GM23248 (cell line): Measurements from ENCODE around the gene HSPBAP1. TPM values are rescaled to one million over a fixed set of nuclear protein-coding genes. Genes with fewer than 3 reads are reported as not detected.
A peak's percentile ranks its signal among the peaks of the same experiment; 100 is the strongest.

Experiments
- DNase-seq: peaks from one replicate; pipeline ENCODE4 v3.0.0-alpha.2; 2015
- H2AFZ ChIP-seq: fragments of 200-600 bp; sonication (generic); 2 replicates; pipeline ENCODE4 v1.6.1; 2016; ENCODE audit warnings: antibody characterized with exemption
- H3F3A ChIP-seq: fragments of 200-600 bp; sonication (generic); 2 replicates; pipeline ENCODE4 v1.6.1; 2016; ENCODE audit warnings: mild to moderate bottlenecking, antibody characterized with exemption, mixed run types; ENCODE audit not compliant: insufficient read depth
- H3K27ac ChIP-seq: fragments of 200-600 bp; sonication (generic); 2 replicates; pipeline ENCODE4 v1.5.1; 2016; ENCODE audit warnings: mild to moderate bottlenecking
- H3K27me3 ChIP-seq: fragments of 200-600 bp; sonication (generic); replicated peaks from 2 replicates; pipeline ENCODE4 v1.6.1; 2016; ENCODE audit warnings: mild to moderate bottlenecking; ENCODE audit not compliant: insufficient read depth
- H3K36me3 ChIP-seq: fragments of 200-600 bp; sonication (generic); 2 replicates; pipeline ENCODE4 v1.6.1; 2016; ENCODE audit warnings: low read depth, mild to moderate bottlenecking
- H3K4me1 ChIP-seq: fragments of 200-600 bp; sonication (generic); 2 replicates; pipeline ENCODE4 v1.6.1; 2016; ENCODE audit warnings: mild to moderate bottlenecking; ENCODE audit not compliant: insufficient read depth
- H3K4me2 ChIP-seq: fragments of 200-600 bp; sonication (generic); one replicate; pipeline ENCODE4 v1.6.1; 2016; ENCODE audit warnings: mild to moderate bottlenecking; ENCODE audit not compliant: unreplicated experiment
- H3K4me3 ChIP-seq: fragments of 200-600 bp; sonication (generic); 2 replicates; pipeline ENCODE4 v1.5.1; 2016; ENCODE audit warnings: mild to moderate bottlenecking
- H3K79me2 ChIP-seq: fragments of 200-600 bp; sonication (generic); 2 replicates; pipeline ENCODE4 v1.6.1; 2016; ENCODE audit warnings: mild to moderate bottlenecking; ENCODE audit not compliant: insufficient read depth
- H3K9ac ChIP-seq: fragments of 200-600 bp; sonication (generic); 2 replicates; pipeline ENCODE4 v1.6.1; 2016; ENCODE audit warnings: mild to moderate bottlenecking
- H3K9me2 ChIP-seq: fragments of 200-600 bp; sonication (generic); 2 replicates; pipeline ENCODE4 v1.6.1; 2016; ENCODE audit warnings: mixed run types, mild to moderate bottlenecking, moderate library complexity; ENCODE audit not compliant: insufficient read depth
- H3K9me3 ChIP-seq: fragments of 200-600 bp; sonication (generic); one replicate; pipeline ENCODE4 v1.6.1; 2017; ENCODE audit warnings: low read depth
- H4K20me1 ChIP-seq: fragments of 200-600 bp; sonication (generic); 2 replicates; pipeline ENCODE4 v1.6.0; 2016; ENCODE audit not compliant: insufficient read depth
- EZH2 ChIP-seq: fragments of 200-600 bp; sonication (generic); IDR thresholded peaks from 2 replicates; pipeline ENCODE4 v1.6.1; 2018; ENCODE audit warnings: antibody characterized with exemption, mild to moderate bottlenecking; ENCODE audit not compliant: insufficient read depth, poor library complexity, severe bottlenecking
- EZH2phosphoT487 ChIP-seq: fragments of 200-600 bp; sonication (generic); IDR thresholded peaks from 2 replicates; pipeline ENCODE4 v1.6.1; 2018; ENCODE audit warnings: antibody characterized with exemption, moderate library complexity, mild to moderate bottlenecking, low read depth; ENCODE audit not compliant: insufficient read depth
- WGBS, 2 experiments: methylation state at CpG; one replicate each; pipeline ENCODE4 v1.1.6; 2015 to 2017; ENCODE audit warnings: low lambda C conversion rate in 2 of 2, low coverage in 1 of 2; ENCODE audit errors: missing lambda C conversion rate in 2 of 2; 5-methylcytosine and 5-hydroxymethylcytosine counted together
- in situ Hi-C: fragments of 300-500 bp; cut with MboI; formaldehyde crosslinking; loops from 2 replicates; pipeline ENCODE4 v1.15.0; 2020
- polyA plus RNA-seq: library from polyadenylated mRNA; unstranded; fragments of >200 nt; fragmentation: Nextera tagmentation; extraction: Ambion mirVana; gene quantifications from 2 replicates; pipeline ENCODE4 v1.2.1, GENCODE V29; 2016
- total RNA-seq: library from RNA; depleted of rRNA; stranded (reverse); fragments of >200 nt; shearing (Covaris generic); gene quantifications from 2 replicates; pipeline ENCODE4 v1.2.3, GENCODE V29; 2014

The HSPBAP1 gene
- total and polyA plus RNA-seq, 2 experiments from 2014 or later: 4.0 to 4.3 TPM

DNA sequence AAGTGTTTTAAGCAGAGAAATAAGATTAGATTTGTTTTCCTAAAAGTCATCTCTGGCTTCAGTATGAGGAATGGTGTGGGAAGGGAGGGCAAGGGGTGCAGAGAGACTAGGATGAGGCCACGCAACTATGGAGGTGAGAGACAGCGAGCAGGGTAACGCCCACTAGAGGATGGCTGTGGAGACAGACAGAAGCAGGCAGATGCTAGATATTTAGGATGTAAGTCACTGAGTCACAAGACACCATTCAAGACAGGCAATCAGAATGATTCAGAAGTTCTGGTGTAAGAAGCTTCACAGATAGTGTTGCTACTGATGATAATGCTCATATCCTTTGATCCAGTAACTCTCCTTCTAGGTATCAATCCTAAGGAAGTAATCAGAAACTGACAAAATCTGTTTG lies 19.1 kb downstream of the HSPBAP1 start:
- no peak overlapping the region for H2AFZ ChIP-seq
- peak; percentile 61 for DNase-seq
- in situ Hi-C loops: no loop called here
- no peak overlapping the region for H3K4me2 ChIP-seq
- H3K9me2 ChIP-seq: no peaks in the 10 kb centered on the region
- H3K9me3 ChIP-seq: no peaks in the 10 kb centered on the region
- 90 to 93% methylated on average over 3 of the region's 3 CpGs for WGBS, 2 experiments
- no peaks in the 10 kb centered on the region for H4K20me1 ChIP-seq
- no peaks in the 10 kb centered on the region for H3K27me3 ChIP-seq
- H3K4me3 ChIP-seq: no peak overlapping the region
- no peak overlapping the region for H3K27ac ChIP-seq
- no peaks in the 10 kb centered on the region; the same call in 1 of the 2 replicates for H3F3A ChIP-seq
- H3K9ac ChIP-seq: no peak overlapping the region
- TF ChIP-seq EZH2phosphoT487 (no peak), EZH2 (no peak)
- no peaks in the 10 kb centered on the region for H3K4me1 ChIP-seq
- no peaks in the 10 kb centered on the region for H3K36me3 ChIP-seq
- no peaks in the 10 kb centered on the region for H3K79me2 ChIP-seq

DNA sequence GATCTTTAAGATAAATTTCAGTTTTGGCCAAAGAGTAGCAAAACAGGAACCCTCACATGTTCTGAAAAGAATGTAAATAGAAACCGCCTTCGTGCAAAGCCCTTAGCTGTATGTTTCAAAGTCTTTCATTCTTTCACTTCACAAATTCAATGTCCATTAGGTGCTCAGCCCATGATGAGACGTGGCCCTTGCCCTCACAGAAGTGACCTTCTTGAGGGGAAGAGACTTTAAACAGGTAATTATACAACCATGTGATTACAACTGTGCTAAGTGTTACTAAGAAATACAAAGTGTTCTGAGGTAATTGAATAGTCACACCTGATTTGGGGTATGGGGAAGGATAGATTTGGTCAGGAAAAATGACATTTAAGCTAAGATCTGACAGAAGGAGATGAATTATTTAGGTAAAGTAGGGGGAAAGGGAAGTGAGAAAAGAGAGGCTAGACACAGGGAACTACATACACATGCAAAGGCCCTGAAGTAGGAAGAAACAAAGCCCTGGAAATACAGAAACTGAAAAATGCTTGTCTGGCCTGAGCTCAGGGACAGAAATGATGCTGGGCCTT lies 19.6 kb downstream of the HSPBAP1 start:
- H3K4me1 ChIP-seq: no peaks in the 10 kb centered on the region
- in situ Hi-C loops: no loop called here

DNA sequence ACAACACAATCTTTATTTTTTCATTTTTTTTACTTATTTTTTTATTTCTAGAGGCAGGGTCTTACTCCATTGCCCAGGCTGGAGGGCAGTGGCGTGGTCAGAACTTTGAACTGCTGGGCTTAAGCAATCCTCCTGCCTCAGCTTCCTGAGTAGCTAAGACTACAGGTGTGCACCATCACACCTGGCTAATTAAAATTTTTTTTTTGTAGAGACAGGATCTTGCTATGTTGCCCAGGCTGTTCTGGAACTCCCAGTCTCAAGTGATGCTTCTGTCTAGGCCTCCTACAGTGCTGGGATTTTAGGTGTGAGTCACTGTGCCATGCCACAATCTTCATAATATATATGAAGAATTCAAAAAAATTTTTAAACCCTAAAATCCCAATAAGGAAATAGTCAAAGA lies 20.8 kb downstream of the HSPBAP1 start:
- in situ Hi-C loops: no loop called here
- no peak for TF ChIP-seq EZH2phosphoT487
- TF ChIP-seq EZH2: no peak
- H3K36me3 ChIP-seq: no peaks in the 10 kb centered on the region
- no peak overlapping the region for H3K4me2 ChIP-seq
- no peaks in the 10 kb centered on the region for H3K27me3 ChIP-seq
- H2AFZ ChIP-seq: no peak overlapping the region
- no peak overlapping the region for H3K4me3 ChIP-seq
- H3K27ac ChIP-seq: no peak overlapping the region
- no peaks in the 10 kb centered on the region for H3K9me2 ChIP-seq
- H3F3A ChIP-seq: no peaks in the 10 kb centered on the region; the same call in 1 of the 2 replicates
- DNase-seq: no peak
- no peaks in the 10 kb centered on the region for H3K9me3 ChIP-seq
- WGBS, 2 experiments: 97 to 100% methylated on average over 1 of the region's 1 CpG
- no peak overlapping the region for H3K9ac ChIP-seq
- H3K4me1 ChIP-seq: no peaks in the 10 kb centered on the region
- no peaks in the 10 kb centered on the region for H4K20me1 ChIP-seq
- H3K79me2 ChIP-seq: no peaks in the 10 kb centered on the region

More for the DNA sequence above, 19.6 kb downstream of the HSPBAP1 start:
- Histone ChIP-seq H3K27ac (no peak overlapping the region), H3K4me2 (no peak overlapping the region), H3K79me2 (no peaks in the 10 kb centered on the region), H3K36me3 (no peaks in the 10 kb centered on the region), H3K27me3 (no peaks in the 10 kb centered on the region), H3K9me2 (no peaks in the 10 kb centered on the region), H4K20me1 (no peaks in the 10 kb centered on the region), H3F3A (no peaks in the 10 kb centered on the region; the same call in 1 of the 2 replicates), H2AFZ (no peak overlapping the region), H3K9me3 (no peaks in the 10 kb centered on the region), H3K4me3 (no peak overlapping the region), H3K9ac (no peak overlapping the region)
- no peak for DNase-seq
- TF ChIP-seq EZH2phosphoT487 (no peak), EZH2 (no peak)
- WGBS, 2 experiments: 93 to 95% methylated on average over 3 of the region's 3 CpGs

DNA sequence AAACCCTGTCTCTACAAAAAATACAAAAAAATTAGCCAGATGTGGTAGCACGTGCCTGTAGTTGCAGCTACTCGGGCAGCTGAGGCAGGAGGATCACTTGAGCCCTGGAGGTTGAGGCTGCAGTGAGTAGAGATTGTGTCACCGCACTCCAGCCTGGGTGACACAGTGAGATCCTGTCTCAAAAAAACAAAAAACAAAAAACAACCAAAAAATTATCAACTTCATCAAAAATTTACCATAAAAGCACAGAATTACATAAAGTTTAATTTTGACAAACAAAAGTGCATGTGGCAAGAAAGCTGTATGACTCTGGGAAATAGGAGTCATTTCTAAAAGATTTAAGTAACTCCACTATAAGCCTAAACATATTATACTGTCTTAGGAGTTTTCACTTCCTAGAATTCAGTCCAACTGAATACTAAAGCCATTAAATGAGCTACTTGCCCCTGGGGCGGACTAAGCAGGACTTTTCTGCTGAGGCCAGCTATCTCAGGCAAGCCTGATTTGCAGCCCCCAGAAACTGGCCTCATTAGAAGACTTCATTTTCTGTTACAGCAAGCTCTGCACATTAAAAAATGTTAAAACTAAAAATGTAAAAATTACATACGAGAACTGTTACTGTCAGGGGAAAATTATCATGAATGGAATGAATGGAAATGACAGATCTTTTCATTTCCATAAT lies 23.0 kb downstream of the HSPBAP1 start:
- TF ChIP-seq EZH2 (no peak), EZH2phosphoT487 (no peak)
- no peak for DNase-seq
- Histone ChIP-seq H3K36me3 (no peaks in the 10 kb centered on the region), H3K79me2 (no peaks in the 10 kb centered on the region), H3K9me3 (no peaks in the 10 kb centered on the region), H3F3A (no peaks in the 10 kb centered on the region), H2AFZ (no peak overlapping the region), H3K4me1 (no peaks in the 10 kb centered on the region), H3K4me3 (no peak overlapping the region), H3K4me2 (no peak overlapping the region), H3K27me3 (no peaks in the 10 kb centered on the region), H3K9ac (no peak overlapping the region), H4K20me1 (no peaks in the 10 kb centered on the region), H3K9me2 (no peaks in the 10 kb centered on the region), H3K27ac (no peak overlapping the region)
- 91 to 92% methylated on average over 5 of the region's 5 CpGs for WGBS, 2 experiments
- in situ Hi-C loops: no loop called here
